ENCODE results near the gene COL6A1.
A peak's percentile ranks its signal among the peaks of the same experiment; 100 is the strongest.

Gene COL6A1

DNA sequence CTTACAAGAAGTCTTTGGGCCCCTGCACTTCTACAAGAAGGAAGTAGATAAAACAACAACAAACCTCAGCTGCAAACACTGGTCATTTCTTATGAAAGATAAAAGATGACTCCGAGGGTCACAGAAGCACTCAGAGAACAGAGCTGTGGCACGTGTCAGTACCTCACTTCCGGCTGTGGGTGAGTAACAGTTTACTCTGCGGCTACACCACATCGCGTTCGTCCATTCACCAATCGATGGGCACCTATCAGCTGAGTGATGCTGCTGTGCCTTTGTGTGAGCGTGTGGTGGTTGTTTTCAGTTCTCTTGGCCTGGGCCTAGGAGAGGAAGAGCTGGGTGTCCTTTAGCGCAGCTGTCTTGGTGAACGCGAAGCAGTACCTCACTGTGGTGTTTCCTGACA, 49.9 kb downstream of the COL6A1 start:
- TF ChIP-seq, protein P1, sequence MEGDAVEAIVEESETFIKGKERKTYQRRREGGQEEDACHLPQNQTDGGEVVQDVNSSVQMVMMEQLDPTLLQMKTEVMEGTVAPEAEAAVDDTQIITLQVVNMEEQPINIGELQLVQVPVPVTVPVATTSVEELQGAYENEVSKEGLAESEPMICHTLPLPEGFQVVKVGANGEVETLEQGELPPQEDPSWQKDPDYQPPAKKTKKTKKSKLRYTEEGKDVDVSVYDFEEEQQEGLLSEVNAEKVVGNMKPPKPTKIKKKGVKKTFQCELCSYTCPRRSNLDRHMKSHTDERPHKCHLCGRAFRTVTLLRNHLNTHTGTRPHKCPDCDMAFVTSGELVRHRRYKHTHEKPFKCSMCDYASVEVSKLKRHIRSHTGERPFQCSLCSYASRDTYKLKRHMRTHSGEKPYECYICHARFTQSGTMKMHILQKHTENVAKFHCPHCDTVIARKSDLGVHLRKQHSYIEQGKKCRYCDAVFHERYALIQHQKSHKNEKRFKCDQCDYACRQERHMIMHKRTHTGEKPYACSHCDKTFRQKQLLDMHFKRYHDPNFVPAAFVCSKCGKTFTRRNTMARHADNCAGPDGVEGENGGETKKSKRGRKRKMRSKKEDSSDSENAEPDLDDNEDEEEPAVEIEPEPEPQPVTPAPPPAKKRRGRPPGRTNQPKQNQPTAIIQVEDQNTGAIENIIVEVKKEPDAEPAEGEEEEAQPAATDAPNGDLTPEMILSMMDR (IDR thresholded peaks at IDR 0.05; ENCODE audit: low read depth, low read length) = no peak
- H3K4me3 ChIP-seq (replicated peaks in 1 of 2; ENCODE audit: low read depth in 2 of 2, low read length in 2 of 2) = no peak overlapping the region
- DNase-seq (ENCODE audit: low read depth in 2 of 2) = no peak

GRCh38 chr21:46032100-46032499, 50.5 kb downstream of the COL6A1 start:
- TF ChIP-seq, protein P1 (IDR thresholded peaks at IDR 0.05; ENCODE audit: low read depth, low read length) = no peak
- H3K4me3 ChIP-seq (replicated peaks in 1 of 2; ENCODE audit: low read depth in 2 of 2, low read length in 2 of 2) = no peak overlapping the region
- DNase-seq (ENCODE audit: low read depth in 2 of 2) = no peak

DNA sequence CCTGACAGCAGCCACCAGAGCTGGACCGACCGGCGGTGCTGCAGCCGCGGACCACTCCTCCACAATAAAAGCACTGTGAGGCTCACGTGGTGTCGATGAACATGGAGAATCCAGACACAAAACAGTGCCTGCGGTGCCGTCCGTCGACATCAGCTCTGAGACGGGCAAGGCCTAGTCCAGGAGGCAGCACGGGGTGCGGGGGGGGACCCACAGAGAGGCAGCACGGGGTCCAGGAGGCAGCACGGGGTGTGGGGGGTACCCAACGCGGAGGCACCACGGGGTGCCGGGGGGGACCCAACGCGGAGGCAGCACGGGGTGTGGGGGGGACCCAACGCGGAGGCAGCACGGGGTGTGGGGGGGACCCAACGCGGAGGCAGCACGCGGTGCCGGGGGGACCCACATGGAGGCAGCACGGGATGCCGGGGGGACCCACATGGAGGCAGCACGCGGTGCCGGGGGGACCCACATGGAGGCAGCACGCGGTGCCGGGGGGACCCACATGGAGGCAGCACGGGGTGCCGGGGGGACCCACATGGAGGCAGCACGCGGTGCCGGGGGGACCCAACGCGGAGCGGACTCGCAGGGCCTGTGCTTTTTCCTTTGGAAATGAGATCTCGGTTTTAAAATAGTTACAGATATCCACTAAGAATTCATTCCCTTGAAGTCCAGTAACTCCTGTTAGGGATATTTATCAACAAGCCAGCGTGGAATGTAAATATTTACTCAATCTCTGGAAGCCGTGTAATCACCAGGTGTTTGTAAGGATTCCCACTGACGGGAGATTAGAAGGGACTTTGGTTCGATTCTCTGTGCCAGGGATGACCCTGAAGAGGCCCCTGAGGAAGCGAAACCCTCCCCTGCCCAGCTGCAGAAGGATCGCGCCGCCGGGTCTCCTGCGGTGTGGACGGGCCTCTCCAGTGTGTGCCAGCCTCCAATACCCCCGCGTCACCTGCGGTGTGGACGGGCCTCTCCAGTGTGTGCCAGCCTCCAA, 52.1 kb downstream of the COL6A1 start:
- H3K4me3 ChIP-seq (replicated peaks in 1 of 2; ENCODE audit: low read depth in 2 of 2, low read length in 2 of 2) = no peak overlapping the region
- TF ChIP-seq, protein P1 (IDR thresholded peaks at IDR 0.05; ENCODE audit: low read depth, low read length) = no peak
- DNase-seq (ENCODE audit: low read depth in 2 of 2) = no peak

DNA sequence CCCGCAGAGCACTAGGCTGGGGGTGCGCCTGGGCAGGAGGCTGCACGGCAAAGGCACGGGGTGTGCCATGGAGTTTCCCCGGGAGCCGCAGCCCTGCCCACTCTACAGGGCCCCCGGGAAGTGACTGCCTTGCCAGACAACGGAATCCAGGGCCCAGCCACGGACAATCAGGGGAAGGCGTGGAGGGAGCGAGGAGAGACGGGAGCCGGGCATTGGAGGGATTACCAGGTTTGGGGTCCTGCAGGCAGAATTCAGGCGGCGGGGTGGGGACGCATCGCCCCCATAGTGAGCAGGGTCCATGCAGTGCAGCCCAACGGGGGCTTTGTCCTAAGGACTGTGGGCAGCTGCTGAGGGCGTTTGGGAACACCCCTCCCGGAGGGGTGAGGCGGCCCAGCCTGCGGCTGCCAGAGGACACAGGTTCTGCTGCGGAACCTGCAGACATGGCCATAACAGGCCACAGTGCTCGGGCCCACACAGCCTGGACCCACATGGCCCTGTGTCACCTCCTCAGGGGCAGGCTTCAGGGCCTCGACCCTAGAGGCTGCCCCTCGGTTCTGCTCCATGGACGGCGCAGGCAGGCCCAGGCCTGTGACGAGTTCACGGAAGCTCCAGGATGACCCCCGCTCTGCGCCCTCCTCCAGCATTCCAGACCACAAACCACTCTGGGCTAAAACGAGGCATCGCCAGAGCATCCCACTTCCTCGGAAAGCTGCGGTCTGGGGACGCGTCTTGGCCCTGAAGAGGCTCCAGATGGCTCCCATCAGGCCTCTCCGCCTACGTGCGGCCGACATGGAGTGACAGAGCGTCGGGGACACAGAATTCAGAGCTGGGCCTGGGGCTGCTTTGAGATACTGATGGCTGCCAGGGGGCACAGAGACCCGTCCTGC, 54.5 kb downstream of the COL6A1 start:
- DNase-seq (ENCODE audit: low read depth in 2 of 2) = peak; percentile 56 to 87
- TF ChIP-seq, protein P1 (IDR thresholded peaks at IDR 0.05; ENCODE audit: low read depth, low read length) = no peak
- H3K4me3 ChIP-seq (replicated peaks in 1 of 2; ENCODE audit: low read depth in 2 of 2, low read length in 2 of 2) = no peak overlapping the region

DNA sequence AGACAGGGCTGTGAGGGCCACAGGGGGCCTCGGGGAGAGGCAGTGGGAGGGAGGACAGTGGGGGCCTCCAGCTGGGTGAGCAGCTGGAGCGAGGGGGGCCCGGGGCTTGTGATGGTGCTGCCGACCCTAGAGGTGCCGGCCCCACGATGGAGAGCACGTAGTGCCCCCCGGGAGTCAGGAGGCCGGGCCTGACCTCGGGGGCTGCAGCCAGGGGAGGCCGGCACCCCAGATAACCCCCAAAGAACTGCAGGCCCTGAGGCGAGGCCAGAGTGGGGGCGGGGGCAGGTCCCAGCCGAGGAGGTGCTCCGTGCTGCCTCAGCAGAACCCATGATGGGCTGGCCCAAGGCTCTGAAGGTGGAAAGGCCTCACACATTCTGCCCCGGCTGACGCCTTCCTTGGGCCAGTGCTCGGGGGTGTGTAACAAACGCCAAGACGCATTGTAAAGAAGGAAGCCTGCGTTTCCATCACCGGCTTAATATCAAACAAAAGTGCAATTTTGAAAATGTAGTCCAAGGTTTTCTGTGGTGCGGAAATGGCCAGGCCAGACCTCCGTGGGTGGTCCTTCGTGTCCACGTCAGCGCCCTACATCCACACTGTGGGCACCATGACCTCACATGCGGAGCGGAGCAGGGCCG, 55.2 kb downstream of the COL6A1 start:
- TF ChIP-seq, protein P1 (IDR thresholded peaks at IDR 0.05; ENCODE audit: low read depth, low read length) = no peak
- no peak overlapping the region for H3K4me3 ChIP-seq (replicated peaks in 1 of 2; ENCODE audit: low read depth in 2 of 2, low read length in 2 of 2)
- no peak for DNase-seq (ENCODE audit: low read depth in 2 of 2)

All from cardiac fibroblast (primary cell).